HCT116 (cell line): ENCODE measurements around the gene FOXJ2.
"Not testable (repeated sequence)": the region's sequence is repeated elsewhere in the genome, so short reads cannot be mapped to it uniquely, and the experiment has no call there.

Experiments
- CBX3 ChIP-seq: IDR thresholded peaks from 2 replicates; pipeline ENCODE4 v1.6.1; 2012; ENCODE audit warnings: low read depth
- ELF1 ChIP-seq: IDR thresholded peaks from 2 replicates; pipeline ENCODE4 v1.6.1; 2012; ENCODE audit warnings: low read depth, borderline replicate concordance
- EZH2phosphoT487 ChIP-seq: fragments of 200-600 bp; IDR thresholded peaks from 2 replicates; pipeline ENCODE4 v1.6.1; 2018; ENCODE audit warnings: antibody characterized with exemption, borderline replicate concordance
- POLR2A ChIP-seq: IDR thresholded peaks from 2 replicates; pipeline ENCODE4 v1.7.0; 2011; ENCODE audit warnings: borderline replicate concordance; ENCODE audit not compliant: insufficient read depth, insufficient read length; ENCODE audit errors: extremely low read depth
- POLR2AphosphoS5 ChIP-seq: IDR thresholded peaks from 2 replicates; pipeline ENCODE4 v1.6.1; 2011; ENCODE audit warnings: mild to moderate bottlenecking, low read depth, low read length, moderate library complexity
- ZFX ChIP-seq: fragments of 450-650 bp; IDR thresholded peaks from 2 replicates; pipeline ENCODE4 v1.6.1; 2017
- TF ChIP-seq, protein P1 (sequence below), 3 experiments: fragments of 200-600 bp in 1 of 3; sonication (generic) in 1 of 3; IDR thresholded peaks in 2 of 3; conservative IDR thresholded peaks in 1 of 3; 2 replicates each; pipeline ENCODE4 v1.5.1; 2012 to 2017; ENCODE audit warnings: low read depth in 2 of 3, low read length in 2 of 3, antibody characterized with exemption in 1 of 3, borderline replicate concordance in 1 of 3, control low read depth in 1 of 3, mild to moderate bottlenecking in 1 of 3, mixed read lengths in 1 of 3, mixed run types in 1 of 3, moderate library complexity in 1 of 3; ENCODE audit not compliant: insufficient read depth in 1 of 3

DNA sequence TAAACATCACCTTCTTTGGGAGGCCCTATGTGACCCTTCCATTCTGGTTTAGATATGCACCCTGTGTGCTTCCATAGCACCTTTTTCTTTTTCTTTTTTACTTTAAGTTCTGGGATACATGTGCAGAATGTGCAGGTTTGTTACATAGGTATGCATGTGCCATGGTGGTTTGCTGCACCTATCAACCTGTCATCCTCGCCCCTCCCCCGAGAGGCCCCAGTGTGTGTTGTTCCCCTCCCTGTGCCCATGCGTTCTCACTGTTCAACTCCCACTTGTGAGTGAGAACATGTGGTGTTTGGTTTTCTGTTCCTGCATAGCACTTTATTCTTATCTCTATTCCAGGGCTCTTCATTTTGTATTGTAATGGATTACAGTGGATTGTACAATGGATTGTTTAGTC lies 51.8 kb downstream of the FOXJ2 start:
- TF ChIP-seq POLR2A, POLR2AphosphoS5, EZH2phosphoT487, CBX3, ZFX, ELF1: not testable (repeated sequence)
- TF ChIP-seq, protein P1, sequence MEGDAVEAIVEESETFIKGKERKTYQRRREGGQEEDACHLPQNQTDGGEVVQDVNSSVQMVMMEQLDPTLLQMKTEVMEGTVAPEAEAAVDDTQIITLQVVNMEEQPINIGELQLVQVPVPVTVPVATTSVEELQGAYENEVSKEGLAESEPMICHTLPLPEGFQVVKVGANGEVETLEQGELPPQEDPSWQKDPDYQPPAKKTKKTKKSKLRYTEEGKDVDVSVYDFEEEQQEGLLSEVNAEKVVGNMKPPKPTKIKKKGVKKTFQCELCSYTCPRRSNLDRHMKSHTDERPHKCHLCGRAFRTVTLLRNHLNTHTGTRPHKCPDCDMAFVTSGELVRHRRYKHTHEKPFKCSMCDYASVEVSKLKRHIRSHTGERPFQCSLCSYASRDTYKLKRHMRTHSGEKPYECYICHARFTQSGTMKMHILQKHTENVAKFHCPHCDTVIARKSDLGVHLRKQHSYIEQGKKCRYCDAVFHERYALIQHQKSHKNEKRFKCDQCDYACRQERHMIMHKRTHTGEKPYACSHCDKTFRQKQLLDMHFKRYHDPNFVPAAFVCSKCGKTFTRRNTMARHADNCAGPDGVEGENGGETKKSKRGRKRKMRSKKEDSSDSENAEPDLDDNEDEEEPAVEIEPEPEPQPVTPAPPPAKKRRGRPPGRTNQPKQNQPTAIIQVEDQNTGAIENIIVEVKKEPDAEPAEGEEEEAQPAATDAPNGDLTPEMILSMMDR (IDR thresholded peaks at IDR 0.05 in 2 of 3, conservative IDR thresholded peaks at IDR 0.05 in 1 of 3; ENCODE audit: borderline replicate concordance in 1 of 3, insufficient read depth in 1 of 3, low read depth in 2 of 3, low read length in 2 of 3), result not testable (repeated sequence)
